ENCODE measurements around the gene OR10R2.

DNA sequence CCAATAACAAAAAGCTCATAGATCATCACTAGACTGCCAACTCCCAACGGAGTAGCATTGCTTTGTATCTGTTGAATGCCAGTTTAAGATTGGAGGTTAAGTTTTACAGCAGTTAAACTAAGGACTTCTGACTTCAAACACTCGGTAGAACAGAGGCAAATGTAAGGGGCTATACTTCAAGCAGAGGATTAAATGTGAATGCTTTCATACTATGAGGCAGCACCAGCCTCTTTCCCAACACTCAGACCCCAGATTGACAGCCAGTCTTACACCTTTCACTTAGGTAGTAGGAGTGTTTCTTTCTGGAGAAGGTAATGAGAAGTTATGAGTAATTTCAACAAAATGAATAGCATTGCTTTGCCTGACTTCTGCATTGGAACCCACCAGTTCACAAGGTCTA is 22.8 kb downstream of the OR10R2 start:
- TF ChIP-seq EZH2 (IDR thresholded peaks at IDR 0.05; ENCODE audit: borderline replicate concordance) = no peak
- TF ChIP-seq, protein P1, sequence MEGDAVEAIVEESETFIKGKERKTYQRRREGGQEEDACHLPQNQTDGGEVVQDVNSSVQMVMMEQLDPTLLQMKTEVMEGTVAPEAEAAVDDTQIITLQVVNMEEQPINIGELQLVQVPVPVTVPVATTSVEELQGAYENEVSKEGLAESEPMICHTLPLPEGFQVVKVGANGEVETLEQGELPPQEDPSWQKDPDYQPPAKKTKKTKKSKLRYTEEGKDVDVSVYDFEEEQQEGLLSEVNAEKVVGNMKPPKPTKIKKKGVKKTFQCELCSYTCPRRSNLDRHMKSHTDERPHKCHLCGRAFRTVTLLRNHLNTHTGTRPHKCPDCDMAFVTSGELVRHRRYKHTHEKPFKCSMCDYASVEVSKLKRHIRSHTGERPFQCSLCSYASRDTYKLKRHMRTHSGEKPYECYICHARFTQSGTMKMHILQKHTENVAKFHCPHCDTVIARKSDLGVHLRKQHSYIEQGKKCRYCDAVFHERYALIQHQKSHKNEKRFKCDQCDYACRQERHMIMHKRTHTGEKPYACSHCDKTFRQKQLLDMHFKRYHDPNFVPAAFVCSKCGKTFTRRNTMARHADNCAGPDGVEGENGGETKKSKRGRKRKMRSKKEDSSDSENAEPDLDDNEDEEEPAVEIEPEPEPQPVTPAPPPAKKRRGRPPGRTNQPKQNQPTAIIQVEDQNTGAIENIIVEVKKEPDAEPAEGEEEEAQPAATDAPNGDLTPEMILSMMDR (IDR thresholded peaks at IDR 0.05; ENCODE audit: poor library complexity) = no peak
